ENCODE results near the gene MAZ. TPM values are rescaled to one million over a fixed set of nuclear protein-coding genes. Genes with fewer than 3 reads are reported as not detected.
"Not testable (repeated sequence)": the region's sequence is repeated elsewhere in the genome, so short reads cannot be mapped to it uniquely, and the experiment has no call there.

Gene MAZ
- total RNA-seq, 8 experiments from 2014 or later, result 80.2 to 354 (median 177) TPM

DNA sequence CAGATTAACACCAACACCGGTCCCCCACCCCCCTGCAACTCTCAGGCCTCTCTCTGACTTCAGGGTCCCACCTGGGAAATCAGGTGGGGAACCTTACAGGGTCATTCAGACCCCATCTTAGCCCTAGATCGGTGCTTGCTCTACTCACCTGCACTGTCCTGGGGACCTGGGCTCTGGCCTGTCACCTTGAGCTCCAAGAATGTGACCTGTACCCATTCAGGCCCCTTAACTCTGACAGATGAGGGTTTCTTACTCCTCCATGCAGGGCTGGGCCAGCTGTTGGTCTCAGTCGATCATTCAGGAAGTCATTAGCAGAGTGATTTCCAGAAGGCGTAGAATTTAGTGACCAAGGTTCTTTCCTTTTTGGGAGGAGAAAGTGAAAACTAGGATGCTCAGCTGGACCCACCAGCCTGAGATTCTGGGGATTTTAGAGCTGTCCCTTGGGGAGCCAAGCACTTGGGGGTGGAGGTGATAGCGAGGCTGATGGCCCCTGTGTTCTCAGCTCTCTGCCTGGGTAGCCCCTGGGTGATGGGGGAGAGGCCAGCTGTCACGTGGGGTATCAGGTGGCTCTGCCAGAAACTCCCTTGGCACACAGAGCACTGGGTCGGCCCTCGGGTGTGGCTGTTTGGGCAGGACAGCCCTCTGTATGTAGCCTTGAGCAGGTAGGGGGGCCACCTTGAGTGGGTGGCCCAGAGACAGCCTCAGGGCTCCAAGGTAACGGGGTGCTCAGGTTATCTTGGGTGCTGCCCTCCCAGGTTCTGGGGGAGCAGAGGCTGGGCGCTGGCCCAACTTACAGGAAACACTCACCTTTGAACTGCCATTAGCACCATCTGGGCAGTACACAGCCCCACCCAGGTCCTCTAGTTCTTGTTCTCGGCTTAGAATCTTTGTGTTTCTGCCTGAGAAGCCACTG lies 14.7 kb downstream of the MAZ start:
- Histone ChIP-seq H3K27ac (no peak overlapping the region), H3K4me1 (replicated peaks in 1 of 2) (peaks cover 9 to 23% of the 10 kb centered on the region in 2 donors), H3K4me3 (peak overlapping the region in 2 of 5 donors; percentile 26 to 32)
- ATAC-seq (replicated peaks in 6 of 8), result peak in 3 of 8 experiments; percentile 7 to 20 (median 12)
- in situ Hi-C loops (cut with MboI; ENCODE audit: low pct_unique_long_range_greater_than_20kb in 2 of 9, low sequenced_read_pairs in 9 of 9, unreplicated experiment in 9 of 9), result loop anchor here in 4 of 9 experiments (25.0 kb wide), 2 partner anchors 91 to 191 kb away; partner anchors contain the start of genes C16orf92 (in 3 of the 4), DOC2A (in 3 of the 4) and ASPHD1 (in 1 of the 4)
- WGBS, 10 experiments, result 0 to 96% (median 83%) methylated on average over 1 to 4 of the region's 11 CpGs; no CpG with 5 or more reads in 3 of the 10 experiments

DNA sequence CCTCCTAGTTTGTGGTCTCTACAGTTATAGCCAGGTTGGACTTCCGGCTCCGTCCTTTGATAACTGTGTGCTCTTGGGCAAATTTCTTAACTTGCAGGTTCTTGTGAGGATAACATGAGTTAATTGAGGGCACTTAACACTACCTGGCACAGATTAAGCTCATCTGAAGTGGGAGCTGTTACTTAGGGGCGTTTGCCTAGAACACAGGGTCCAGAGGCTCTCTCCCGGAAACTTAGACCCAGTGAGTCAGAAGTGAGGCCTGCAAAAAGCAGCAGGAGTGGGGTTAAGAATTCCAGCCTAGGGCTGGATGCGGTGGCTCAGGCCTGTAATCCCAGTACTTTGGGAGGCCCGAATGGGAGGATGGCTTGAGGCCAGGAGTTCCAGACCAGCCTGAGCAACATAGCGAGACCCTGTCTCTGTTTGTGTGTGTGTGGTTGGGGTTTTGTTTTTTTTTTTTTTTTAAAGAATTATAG lies 15.3 kb downstream of the MAZ start:
- WGBS, 10 experiments, result 0 to 100% (median 85%) methylated on average over 1 to 7 of the region's 7 CpGs; no CpG with 5 or more reads in 5 of the 10 experiments
- no peak overlapping the region for H3K4me3 ChIP-seq
- ATAC-seq (replicated peaks in 6 of 8), result peak in 2 of 8 experiments; percentile 19 to 37
- H3K27ac ChIP-seq, result no peak overlapping the region
- H3K4me1 ChIP-seq (replicated peaks in 1 of 2), result peaks cover 9 to 23% of the 10 kb centered on the region in 2 donors
- in situ Hi-C loops (cut with MboI; ENCODE audit: low pct_unique_long_range_greater_than_20kb in 2 of 9, low sequenced_read_pairs in 9 of 9, unreplicated experiment in 9 of 9), result loop anchor here in 4 of 9 experiments (25.0 kb wide), 2 partner anchors 91 to 191 kb away; partner anchors contain the start of genes C16orf92 (in 3 of the 4), DOC2A (in 3 of the 4) and ASPHD1 (in 1 of the 4)

DNA sequence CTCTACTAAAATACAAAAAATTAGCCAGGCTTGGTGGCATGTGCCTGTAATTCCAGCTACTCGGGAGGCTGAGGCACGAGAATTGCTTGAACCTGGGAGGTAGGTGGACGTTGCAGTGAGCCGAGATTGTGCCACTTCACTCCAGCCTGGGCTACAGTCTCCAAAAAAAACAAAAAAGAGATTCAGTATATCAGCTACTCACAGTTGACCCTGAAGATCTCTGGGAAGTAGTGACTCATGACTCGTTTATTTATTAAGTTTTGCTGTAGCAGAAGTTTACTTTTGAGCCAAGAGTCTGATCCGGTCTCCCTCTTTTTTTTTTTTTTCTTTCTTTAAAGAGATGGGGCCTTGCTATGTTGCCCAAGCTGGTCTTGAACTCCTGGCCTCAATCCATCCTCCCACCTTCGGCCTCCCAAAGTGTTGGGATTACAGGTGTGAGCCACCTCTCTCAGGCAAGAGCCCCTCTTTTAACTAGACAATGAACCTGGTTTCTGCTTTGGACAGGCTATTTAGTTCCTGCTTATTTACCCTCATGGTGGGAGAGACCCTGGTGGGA lies 18.3 kb downstream of the MAZ start:
- in situ Hi-C loops (cut with MboI; ENCODE audit: low pct_unique_long_range_greater_than_20kb in 2 of 9, low sequenced_read_pairs in 9 of 9, unreplicated experiment in 9 of 9), result loop anchor here in 5 of 9 experiments (25.0 kb wide), 2 partner anchors 88 to 188 kb away; partner anchors contain the start of genes C16orf92 (in 4 of the 5), DOC2A (in 4 of the 5) and ASPHD1 (in 1 of the 5)
- H3K4me3 ChIP-seq, result no peak overlapping the region
- H3K27ac ChIP-seq, result no peak overlapping the region
- 0 to 100% (median 90%) methylated on average over 1 to 4 of the region's 7 CpGs; no CpG with 5 or more reads in 2 of the 10 experiments for whole genome bisulfite sequencing, 10 experiments
- ATAC-seq (replicated peaks in 6 of 8), result no peak
- H3K4me1 ChIP-seq (replicated peaks in 1 of 2), result peaks cover 2 to 16% of the 10 kb centered on the region in 2 donors

DNA sequence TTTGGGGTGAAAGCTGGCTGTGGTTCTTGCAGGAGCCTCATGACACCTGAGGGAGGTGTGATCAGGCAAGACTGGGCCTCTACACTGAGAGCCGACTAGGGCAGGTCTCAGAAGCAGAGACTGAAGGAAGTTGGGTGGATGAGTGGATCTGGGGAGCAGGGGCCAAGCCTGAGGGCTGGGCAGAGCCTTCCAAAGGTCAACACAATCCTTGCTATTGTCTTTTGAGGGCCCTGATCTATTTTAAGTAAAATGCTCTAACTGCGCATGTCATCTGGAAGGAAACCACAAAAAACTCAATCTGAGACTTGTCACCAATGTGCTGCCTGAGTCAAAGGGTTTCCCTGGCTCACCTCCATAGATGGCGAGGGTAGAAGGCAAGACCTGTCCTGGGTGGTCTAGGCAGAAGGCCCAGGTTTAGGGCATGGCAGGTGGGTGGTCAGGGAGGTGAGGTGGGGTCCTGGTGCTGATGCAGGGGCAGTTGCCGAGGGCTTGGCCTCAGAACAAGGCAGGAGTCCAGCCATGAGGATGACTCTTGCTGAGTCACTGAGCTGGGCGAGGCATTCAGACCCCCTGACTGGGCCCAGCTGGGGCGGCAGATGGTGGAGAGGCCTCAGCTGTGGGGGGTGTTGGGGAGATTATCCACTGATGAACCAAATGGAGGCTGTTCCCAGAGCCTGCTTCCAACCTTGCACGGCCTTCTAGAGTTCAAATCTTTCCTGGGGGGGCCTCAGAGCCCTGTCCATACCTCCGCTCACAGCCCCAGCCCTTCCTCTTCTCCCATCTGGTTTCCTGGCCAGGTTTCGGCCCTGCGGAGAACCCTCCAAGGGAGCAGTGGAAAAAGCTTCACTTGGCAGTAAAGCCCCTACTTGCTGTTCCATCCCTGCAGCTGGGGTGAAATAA lies 19.1 kb downstream of the MAZ start:
- peak; percentile 11 to 82 (median 68) for ATAC-seq (replicated peaks in 6 of 8)
- in situ Hi-C loops (cut with MboI; ENCODE audit: low pct_unique_long_range_greater_than_20kb in 2 of 9, low sequenced_read_pairs in 9 of 9, unreplicated experiment in 9 of 9), result loop anchor here in 1 of 9 experiments (25.0 kb wide), 1 partner anchor 187 kb away; the partner anchor contains the start of genes C16orf92 and DOC2A
- H3K4me1 ChIP-seq (replicated peaks in 1 of 2), result peaks cover 2 to 10% of the 10 kb centered on the region in 2 donors

DNA sequence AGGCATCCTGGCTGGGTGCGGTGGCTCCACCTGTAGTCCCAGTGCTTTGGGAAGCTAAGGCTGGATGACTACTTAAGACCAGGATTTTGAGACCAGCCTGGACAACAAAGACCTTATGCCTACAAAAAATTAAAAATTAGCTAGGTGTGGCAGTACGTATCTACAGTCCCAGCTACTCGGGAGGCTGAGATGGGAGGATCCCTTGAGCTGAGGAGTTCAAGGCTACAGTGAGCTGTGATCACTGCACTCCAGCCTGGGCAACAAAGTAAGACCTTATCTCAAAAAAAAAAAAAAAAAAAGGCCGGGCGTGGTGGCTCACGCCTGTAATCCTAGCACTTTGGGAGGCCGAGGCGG lies 20.0 kb downstream of the MAZ start:
- peak overlapping the region in 1 of 2 donors; percentile 58 for H3K27ac ChIP-seq
- H3K4me3 ChIP-seq, result no peak overlapping the region
- ATAC-seq (replicated peaks in 6 of 8), result no peak
- H3K4me1 ChIP-seq (replicated peaks in 1 of 2), result peaks cover 2 to 8% of the 10 kb centered on the region in 2 donors
- in situ Hi-C loops (cut with MboI; ENCODE audit: low pct_unique_long_range_greater_than_20kb in 2 of 9, low sequenced_read_pairs in 9 of 9, unreplicated experiment in 9 of 9), result loop anchor here in 1 of 9 experiments (25.0 kb wide), 1 partner anchor 186 kb away; the partner anchor contains the start of genes C16orf92 and DOC2A
- WGBS, 10 experiments, result 67 to 100% (median 89%) methylated on average over 1 to 8 of the region's 8 CpGs; no CpG with 5 or more reads in 6 of the 10 experiments

More for the DNA sequence above, 19.1 kb downstream of the MAZ start:
- H3K4me3 ChIP-seq, result no peak overlapping the region
- peak overlapping the region in 1 of 2 donors; percentile 58 for H3K27ac ChIP-seq
- 10 to 83% (median 55%) methylated on average over 1 to 3 of the region's 10 CpGs; no CpG with 5 or more reads in 2 of the 10 experiments for WGBS, 10 experiments

DNA sequence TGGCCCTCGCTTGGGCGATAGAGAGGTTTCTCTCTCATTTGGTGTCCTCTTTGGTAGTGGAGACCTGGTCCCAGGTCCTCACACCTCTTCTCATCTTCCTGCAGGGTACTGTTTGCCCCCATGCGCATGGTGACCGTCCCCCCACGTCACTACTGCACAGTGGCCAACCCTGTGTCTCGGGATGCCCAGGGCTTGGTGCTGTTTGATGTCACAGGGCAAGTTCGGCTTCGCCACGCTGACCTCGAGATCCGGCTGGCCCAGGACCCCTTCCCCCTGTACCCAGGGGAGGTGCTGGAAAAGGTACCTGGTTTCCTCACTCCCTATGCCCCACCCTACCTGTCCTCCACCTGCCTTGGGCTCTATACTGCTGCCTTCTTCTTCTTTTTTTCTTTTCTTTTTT lies 24.4 kb downstream of the MAZ start:
- Histone ChIP-seq H3K4me1 (replicated peaks in 1 of 2) (peaks cover 0 to 2% of the 10 kb centered on the region in 2 donors), H3K4me3 (no peak overlapping the region), H3K27ac (no peak overlapping the region)
- in situ Hi-C loops (cut with MboI; ENCODE audit: low pct_unique_long_range_greater_than_20kb in 2 of 9, low sequenced_read_pairs in 9 of 9, unreplicated experiment in 9 of 9), result loop anchor here in 1 of 9 experiments (25.0 kb wide), 1 partner anchor 182 kb away; the partner anchor contains the start of genes C16orf92 and DOC2A
- WGBS, 10 experiments, result 85 to 100% methylated on average over 2 to 8 of the region's 11 CpGs; no CpG with 5 or more reads in 8 of the 10 experiments
- no peak for ATAC-seq (replicated peaks in 6 of 8)

DNA sequence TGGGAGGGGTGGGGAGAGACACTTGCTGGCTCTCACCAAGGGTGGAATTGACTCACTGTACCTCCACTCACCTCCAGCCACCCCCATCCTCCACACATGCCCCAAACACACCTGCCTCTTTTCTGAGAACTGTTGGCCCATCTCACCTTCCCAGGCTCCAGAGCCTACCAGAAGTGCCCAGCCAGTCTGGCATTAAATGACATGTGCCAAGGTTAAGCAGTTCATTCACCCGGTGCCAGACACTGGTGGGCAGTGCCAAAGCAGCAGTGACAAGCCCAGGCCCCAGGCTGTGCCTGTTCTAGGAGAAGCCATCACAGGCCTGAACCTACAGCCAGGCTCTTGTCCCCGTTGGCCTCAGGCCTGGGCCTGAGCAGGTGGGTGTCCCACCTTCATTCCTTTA lies 25.2 kb downstream of the MAZ start:
- in situ Hi-C loops (cut with MboI; ENCODE audit: low pct_unique_long_range_greater_than_20kb in 2 of 9, low sequenced_read_pairs in 9 of 9, unreplicated experiment in 9 of 9), result loop anchor here in 1 of 9 experiments (25.0 kb wide), 1 partner anchor 181 kb away; the partner anchor contains the start of genes C16orf92 and DOC2A
- Histone ChIP-seq H3K27ac (no peak overlapping the region), H3K4me3 (no peak overlapping the region)

DNA sequence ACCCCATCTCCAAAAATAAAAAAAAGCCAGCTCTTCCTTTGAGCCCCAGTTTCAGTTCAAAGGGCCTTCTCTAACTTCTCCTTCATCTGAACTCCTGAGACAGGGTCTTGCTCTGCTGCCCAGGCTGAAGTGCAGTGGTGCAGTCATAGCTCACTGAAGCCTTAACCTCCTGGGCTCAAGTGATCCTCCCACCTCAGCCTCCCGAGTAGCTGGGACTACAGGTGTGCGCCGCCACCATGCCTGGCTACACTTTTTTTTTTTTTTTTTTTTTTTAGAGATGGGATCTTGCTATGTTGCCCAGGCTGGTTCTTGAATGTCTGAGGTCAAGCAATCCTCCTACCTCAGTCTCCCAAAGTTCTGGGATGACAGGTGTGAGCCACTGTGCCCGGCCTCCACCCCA lies 26.9 kb downstream of the MAZ start:
- in situ Hi-C loops (cut with MboI; ENCODE audit: low pct_unique_long_range_greater_than_20kb in 2 of 9, low sequenced_read_pairs in 9 of 9, unreplicated experiment in 9 of 9), result loop anchor here in 1 of 9 experiments (25.0 kb wide), 1 partner anchor 179 kb away; the partner anchor contains the start of genes C16orf92 and DOC2A
- H3K4me3 ChIP-seq; H3K27ac ChIP-seq; H3K4me1 ChIP-seq (replicated peaks in 1 of 2); ATAC-seq (replicated peaks in 6 of 8): not testable (repeated sequence)
- WGBS, 10 experiments, result 96 to 100% (median 100%) methylated on average over 1 to 3 of the region's 4 CpGs; no CpG with 5 or more reads in 7 of the 10 experiments

More for the DNA sequence above, 25.2 kb downstream of the MAZ start:
- 67 to 100% (median 90%) methylated on average over 1 to 2 of the region's 2 CpGs; no CpG with 5 or more reads in 3 of the 10 experiments for WGBS, 10 experiments
- ATAC-seq (replicated peaks in 6 of 8), result no peak
- H3K4me1 ChIP-seq (replicated peaks in 1 of 2), result no peaks in the 10 kb centered on the region

DNA sequence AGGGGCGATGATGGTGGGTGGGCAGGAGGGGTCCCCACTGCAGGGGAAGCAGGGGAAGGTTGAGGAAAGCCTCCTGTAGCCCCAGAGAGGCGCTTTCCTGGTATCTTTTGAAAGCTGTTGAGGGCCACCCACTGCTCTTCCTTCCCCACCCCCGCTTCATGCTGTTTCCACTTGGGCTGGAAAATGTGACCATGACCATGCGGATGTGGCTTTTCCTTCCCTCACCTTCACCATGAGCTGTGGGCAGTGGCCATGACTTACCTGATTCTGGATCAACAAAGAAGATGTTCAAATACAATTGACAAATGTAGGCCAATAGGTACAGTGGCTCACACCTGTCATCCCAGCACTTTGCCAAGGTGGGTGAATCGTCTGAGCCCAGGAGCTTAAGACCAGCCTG lies 27.8 kb downstream of the MAZ start:
- 20 to 94% (median 71%) methylated on average over 1 to 3 of the region's 5 CpGs; no CpG with 5 or more reads in 7 of the 10 experiments for WGBS, 10 experiments
- Histone ChIP-seq H3K27ac (no peak overlapping the region), H3K4me1 (replicated peaks in 1 of 2) (no peaks in the 10 kb centered on the region), H3K4me3 (no peak overlapping the region)
- no peak for ATAC-seq (replicated peaks in 6 of 8)
- in situ Hi-C loops (cut with MboI; ENCODE audit: low pct_unique_long_range_greater_than_20kb in 2 of 9, low sequenced_read_pairs in 9 of 9, unreplicated experiment in 9 of 9), result loop anchor here in 1 of 9 experiments (25.0 kb wide), 1 partner anchor 178 kb away; the partner anchor contains the start of genes C16orf92 and DOC2A

DNA sequence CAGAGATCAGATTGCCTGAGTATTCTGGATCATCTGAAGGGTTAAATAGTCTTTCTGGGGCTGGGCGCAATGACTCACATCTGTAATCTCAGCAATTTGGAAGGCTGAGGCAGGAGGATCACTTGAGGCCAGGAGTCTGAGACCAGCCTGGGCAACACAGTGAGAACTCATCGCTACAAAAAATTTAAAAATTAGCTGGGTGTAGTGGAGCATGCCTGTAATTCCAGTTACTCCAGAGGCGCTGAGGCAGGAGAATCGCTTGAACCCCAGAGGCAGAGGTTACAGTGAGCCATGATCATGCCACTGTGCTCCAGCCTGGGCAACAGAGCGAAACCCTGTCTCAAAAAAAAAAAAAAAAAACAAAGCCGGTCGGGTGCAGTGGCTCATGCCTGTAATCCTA lies 29.6 kb downstream of the MAZ start:
- Histone ChIP-seq H3K4me1 (replicated peaks in 1 of 2) (no peaks in the 10 kb centered on the region), H3K27ac (no peak overlapping the region), H3K4me3 (no peak overlapping the region)
- ATAC-seq (replicated peaks in 6 of 8), result no peak
- WGBS, 10 experiments, result 70 to 100% (median 100%) methylated on average over 1 to 3 of the region's 7 CpGs; no CpG with 5 or more reads in 2 of the 10 experiments
- in situ Hi-C loops (cut with MboI; ENCODE audit: low pct_unique_long_range_greater_than_20kb in 2 of 9, low sequenced_read_pairs in 9 of 9, unreplicated experiment in 9 of 9), result loop anchor here in 1 of 9 experiments (25.0 kb wide), 1 partner anchor 176 kb away; the partner anchor contains the start of genes C16orf92 and DOC2A

DNA sequence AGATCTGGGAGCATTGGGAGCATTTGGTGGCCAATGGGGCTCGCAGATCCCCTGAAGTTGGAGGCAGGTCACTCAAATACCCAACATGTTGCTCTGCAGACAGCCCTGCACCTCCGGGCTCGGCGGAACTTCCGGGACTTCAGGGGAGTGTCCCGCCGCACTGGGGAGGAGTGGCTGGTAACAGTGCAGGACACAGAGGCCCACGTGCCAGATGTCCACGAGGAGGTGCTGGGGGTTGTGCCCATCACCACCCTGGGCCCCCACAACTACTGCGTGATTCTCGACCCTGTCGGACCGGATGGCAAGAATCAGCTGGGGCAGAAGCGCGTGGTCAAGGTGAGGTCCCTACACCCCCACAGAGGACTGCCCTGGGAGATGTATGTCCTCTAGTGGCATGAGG lies 30.3 kb downstream of the MAZ start:
- ATAC-seq (replicated peaks in 6 of 8), result peak in 1 of 8 experiments; percentile 6
- in situ Hi-C loops (cut with MboI; ENCODE audit: low pct_unique_long_range_greater_than_20kb in 2 of 9, low sequenced_read_pairs in 9 of 9, unreplicated experiment in 9 of 9), result loop anchor here in 1 of 9 experiments (25.0 kb wide), 1 partner anchor 176 kb away; the partner anchor contains the start of genes C16orf92 and DOC2A
- Histone ChIP-seq H3K27ac (no peak overlapping the region), H3K4me3 (no peak overlapping the region), H3K4me1 (replicated peaks in 1 of 2) (no peaks in the 10 kb centered on the region)
- 66 to 100% (median 80%) methylated on average over 1 to 5 of the region's 15 CpGs; no CpG with 5 or more reads in 3 of the 10 experiments for WGBS, 10 experiments
